Fibroblast of mammary gland (primary cell): ENCODE measurements around the gene ZNF425.

ENCODE experiments used
- DNase-seq: peaks from one replicate; pipeline ENCODE4 v3.0.0-alpha.2; 2010; ENCODE audit warnings: low read depth
- H3K4me3 ChIP-seq: 2 replicates; pipeline ENCODE4 v1.5.1; 2011; ENCODE audit warnings: low read depth, mild to moderate bottlenecking, low read length, moderate library complexity; ENCODE audit not compliant: control insufficient read depth
- CTCF ChIP-seq: conservative IDR thresholded peaks from 2 replicates; pipeline ENCODE4 v1.5.1; 2011; ENCODE audit warnings: low read depth, low read length, inconsistent platforms; ENCODE audit not compliant: control insufficient read depth, insufficient read depth

Gene ZNF425

GRCh38 chr7:149104214-149104613 is 21.9 kb downstream of the ZNF425 start:
- TF ChIP-seq CTCF, result no peak
- H3K4me3 ChIP-seq, result no peak overlapping the region
- DNase-seq, result no peak

DNA sequence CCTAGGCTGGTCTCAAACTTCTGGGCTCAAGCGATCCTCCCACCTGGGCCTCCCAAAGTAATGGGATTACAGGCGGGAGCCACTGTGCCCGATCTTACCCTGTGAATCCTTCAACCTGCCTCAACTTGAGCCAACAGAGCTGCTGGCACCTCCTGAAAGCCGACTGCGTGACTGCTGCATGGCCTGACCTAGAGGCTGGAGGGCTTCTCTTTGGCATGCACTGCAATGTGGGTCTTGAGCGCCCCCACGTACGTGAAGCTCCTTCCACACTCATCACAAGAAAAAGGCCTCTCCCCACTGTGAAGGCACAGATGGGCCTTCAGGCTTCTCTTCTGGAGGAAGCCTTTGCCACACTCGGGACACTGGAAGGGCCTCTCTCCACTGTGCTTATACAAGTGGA is 22.7 kb downstream of the ZNF425 start:
- TF ChIP-seq CTCF, result no peak
- H3K4me3 ChIP-seq, result no peak overlapping the region
- no peak for DNase-seq

- no peak for DNase-seq
- no peak overlapping the region for H3K4me3 ChIP-seq
- TF ChIP-seq CTCF, result no peak
These were observed 23.5 kb downstream of the ZNF425 start for GRCh38 chr7:149102666-149103065.

DNA sequence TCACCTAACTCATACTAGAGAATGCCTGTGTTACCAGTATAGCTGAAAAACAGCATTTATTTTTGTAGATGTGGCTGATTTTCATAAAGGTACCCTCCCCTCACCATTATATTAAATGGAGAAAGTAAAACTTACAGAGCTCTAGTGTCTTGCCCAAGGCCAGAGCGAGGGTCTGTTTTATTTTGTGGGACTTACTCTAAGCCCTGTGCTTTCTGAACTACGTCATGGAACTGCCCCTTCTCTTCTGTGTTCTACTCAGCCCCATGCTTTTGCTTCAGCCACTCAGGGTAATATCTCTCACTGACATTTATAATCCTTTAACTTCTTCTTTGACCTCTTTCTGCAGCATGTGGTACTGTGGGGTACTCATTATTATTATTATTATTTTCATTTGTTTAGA is 25.3 kb downstream of the ZNF425 start:
- DNase-seq, result no peak
- TF ChIP-seq CTCF, result no peak
- no peak overlapping the region for H3K4me3 ChIP-seq

DNA sequence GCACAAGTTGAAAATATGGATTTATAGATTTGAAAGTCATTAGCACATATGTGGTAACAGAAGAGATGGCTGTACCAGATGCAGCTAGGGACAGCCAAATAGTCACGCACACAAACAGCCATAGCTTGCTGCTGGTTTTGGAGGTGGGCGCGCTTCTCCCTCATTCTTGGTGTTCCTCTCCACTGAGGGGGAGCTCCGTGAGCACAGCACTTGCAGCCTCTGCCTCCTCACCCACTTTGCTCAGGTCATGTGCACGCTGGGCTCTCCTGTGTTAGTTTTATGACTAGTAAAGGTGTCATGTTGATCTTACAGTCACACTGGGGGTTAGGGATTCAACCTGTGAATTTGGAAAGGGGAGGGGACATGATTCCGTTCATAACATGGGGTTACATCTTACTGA is 27.1 kb downstream of the ZNF425 start:
- H3K4me3 ChIP-seq, result no peak overlapping the region
- TF ChIP-seq CTCF, result no peak
- no peak for DNase-seq

DNA sequence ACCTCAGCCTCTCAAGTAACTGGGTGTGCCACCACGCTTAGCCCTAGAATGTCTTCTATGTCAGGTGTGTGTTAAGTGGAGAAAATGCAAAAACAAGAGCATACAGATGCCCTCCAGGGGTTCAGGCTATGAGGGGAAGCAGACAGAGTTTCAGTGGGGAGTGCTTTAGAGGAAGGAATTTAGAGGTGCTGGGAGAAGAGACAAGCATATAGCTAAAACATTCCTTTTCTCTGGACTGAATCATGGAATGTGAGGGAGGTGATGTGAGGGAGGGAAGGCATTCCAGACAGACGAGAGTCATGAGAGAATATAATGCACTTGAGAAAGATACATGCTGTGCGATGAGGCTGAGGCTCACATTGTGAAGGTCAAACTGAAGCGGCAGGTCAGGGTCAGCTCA is 29.0 kb downstream of the ZNF425 start:
- no peak for DNase-seq

More for the DNA sequence above, 29.0 kb downstream of the ZNF425 start:
- H3K4me3 ChIP-seq, result no peak overlapping the region
- TF ChIP-seq CTCF, result no peak
